ENCODE measurements around the gene CCDC157. TPM values are rescaled to one million over a fixed set of nuclear protein-coding genes. Genes with fewer than 3 reads are reported as not detected.

CCDC157 gene
- total RNA-seq (3.6 and 5.4 TPM in 2 replicates), polyA plus RNA-seq (5.6 and 6.4 TPM in 2 replicates), polyA minus RNA-seq (5.7 and 7.4 TPM in 2 replicates)
- total RNA-seq (2013), result 1.6 TPM

- no peak for TF ChIP-seq EZH2 (IDR thresholded peaks at IDR 0.05; ENCODE audit: borderline replicate concordance, insufficient read depth, low read depth, low read length, poor library complexity, severe bottlenecking)
- TF ChIP-seq, protein P1, sequence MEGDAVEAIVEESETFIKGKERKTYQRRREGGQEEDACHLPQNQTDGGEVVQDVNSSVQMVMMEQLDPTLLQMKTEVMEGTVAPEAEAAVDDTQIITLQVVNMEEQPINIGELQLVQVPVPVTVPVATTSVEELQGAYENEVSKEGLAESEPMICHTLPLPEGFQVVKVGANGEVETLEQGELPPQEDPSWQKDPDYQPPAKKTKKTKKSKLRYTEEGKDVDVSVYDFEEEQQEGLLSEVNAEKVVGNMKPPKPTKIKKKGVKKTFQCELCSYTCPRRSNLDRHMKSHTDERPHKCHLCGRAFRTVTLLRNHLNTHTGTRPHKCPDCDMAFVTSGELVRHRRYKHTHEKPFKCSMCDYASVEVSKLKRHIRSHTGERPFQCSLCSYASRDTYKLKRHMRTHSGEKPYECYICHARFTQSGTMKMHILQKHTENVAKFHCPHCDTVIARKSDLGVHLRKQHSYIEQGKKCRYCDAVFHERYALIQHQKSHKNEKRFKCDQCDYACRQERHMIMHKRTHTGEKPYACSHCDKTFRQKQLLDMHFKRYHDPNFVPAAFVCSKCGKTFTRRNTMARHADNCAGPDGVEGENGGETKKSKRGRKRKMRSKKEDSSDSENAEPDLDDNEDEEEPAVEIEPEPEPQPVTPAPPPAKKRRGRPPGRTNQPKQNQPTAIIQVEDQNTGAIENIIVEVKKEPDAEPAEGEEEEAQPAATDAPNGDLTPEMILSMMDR (IDR thresholded peaks at IDR 0.05), result no peak
- H3K36me3 ChIP-seq (replicated peaks in 1 of 2; ENCODE audit: control extremely low read depth in 1 of 2, control insufficient read depth in 1 of 2, extremely low read depth in 1 of 2, insufficient read depth in 2 of 2, low read length in 1 of 2), result peaks cover 0 to 19% of the 10 kb centered on the region in 2 experiments
- H3K9me3 ChIP-seq (ENCODE audit: control extremely low read depth in 1 of 3, control insufficient read depth in 2 of 3, insufficient read depth in 1 of 3, low read length in 2 of 3), result no peaks in the 10 kb centered on the region
- H3K4me3 ChIP-seq (ENCODE audit: control extremely low read depth in 1 of 5, extremely low read depth in 1 of 5, insufficient read depth in 1 of 5, low read depth in 2 of 5, low read length in 4 of 5), result peak within 1 kb of the TSS; percentile 92 to 98 (median 96)
- H3K27me3 ChIP-seq (replicated peaks in 1 of 4; ENCODE audit: control extremely low read depth in 1 of 4, control insufficient read depth in 3 of 4, insufficient read depth in 4 of 4, low read length in 3 of 4), result no peaks in the 10 kb centered on the region
- ChIA-PET POLR2A (interaction anchor here (0.6 to 3.0 kb wide), 9 partner anchors 16 to 68 kb away, joined by 3 to 27 read pairs (median 4); partner anchors contain the start of genes CASTOR1 and TBC1D10A), CTCF (interaction anchor here (0.6 to 12.3 kb wide), 13 partner anchors 9 to 249 kb away, joined by 3 to 169 read pairs (median 4); partner anchors contain the start of genes CASTOR1, RNF215 and TBC1D10A)
- ATAC-seq (ENCODE audit: low read depth), result peak; percentile 88
- H3K4me1 ChIP-seq (ENCODE audit: control insufficient read depth in 2 of 2, insufficient read depth in 2 of 2, low read length in 2 of 2), result peaks cover 24 to 35% of the 10 kb centered on the region in 2 donors
- intact Hi-C loops (cut with micrococcal nuclease), result loop anchor here (1.0 to 2.0 kb wide), 5 partner anchors 29 to 90 kb away; partner anchors contain the start of genes CASTOR1, OSM and RNF215
- H3K27ac ChIP-seq (ENCODE audit: low read length in 2 of 2), result peak within 1 kb of the TSS; percentile 90 to 97
- peaks cover 48% of the 10 kb centered on the region for H4K20me1 ChIP-seq (ENCODE audit: control insufficient read depth, insufficient read depth, low read length, poor library complexity, severe bottlenecking)
- peak within 1 kb of the TSS; percentile 79 for H2AFZ ChIP-seq (ENCODE audit: insufficient read depth, low read depth, low read length, poor library complexity, severe bottlenecking)
- Mint-ChIP-seq H3K4me1 (peaks cover 42% of the 10 kb centered on the region), H3K27me3 (no peaks in the 10 kb centered on the region), H3K4me3 (peak within 1 kb of the TSS; percentile 91), H3K9me3 (ENCODE audit: insufficient read depth) (no peaks in the 10 kb centered on the region), H3K27ac (peak within 1 kb of the TSS; percentile 91)
- H3K4me2 ChIP-seq (replicated peaks; ENCODE audit: low read depth, low read length, poor library complexity, severe bottlenecking), result peak within 1 kb of the TSS; percentile 84
- DNase-seq, result peak; percentile 95
- under 1% methylated on average over 91 of the region's 91 CpGs for WGBS (ENCODE audit: insufficient coverage)
- peak within 1 kb of the TSS; percentile 98 for H3K9ac ChIP-seq (ENCODE audit: low read length)
- peaks cover 62% of the 10 kb centered on the region for H3K79me2 ChIP-seq (ENCODE audit: control insufficient read depth, insufficient read depth, low read length)
These were observed at the start of gene CCDC157, which contains the start of gene SF3A1 for GRCh38 chr22:30356449-30357235. Gene CCDC157 (plus strand): TSS chr22:30357007. CDS start chr22:30366001, 8,994 bp downstream. Gene SF3A1 (minus strand): TSS chr22:30356894. CDS start chr22:30356792, 102 bp downstream.

All from B cell (primary cell).